Measurements from ENCODE around the gene BTN2A1. TPM values are rescaled to one million over a fixed set of nuclear protein-coding genes. Genes with fewer than 3 reads are reported as not detected.
A peak's percentile ranks its signal among the peaks of the same experiment; 100 is the strongest.
"Not testable (repeated sequence)": the region's sequence is repeated elsewhere in the genome, so short reads cannot be mapped to it uniquely, and the experiment has no call there.

BTN2A1 gene
- total RNA-seq, 1 donor from 2014 or later = 14.6 TPM

DNA sequence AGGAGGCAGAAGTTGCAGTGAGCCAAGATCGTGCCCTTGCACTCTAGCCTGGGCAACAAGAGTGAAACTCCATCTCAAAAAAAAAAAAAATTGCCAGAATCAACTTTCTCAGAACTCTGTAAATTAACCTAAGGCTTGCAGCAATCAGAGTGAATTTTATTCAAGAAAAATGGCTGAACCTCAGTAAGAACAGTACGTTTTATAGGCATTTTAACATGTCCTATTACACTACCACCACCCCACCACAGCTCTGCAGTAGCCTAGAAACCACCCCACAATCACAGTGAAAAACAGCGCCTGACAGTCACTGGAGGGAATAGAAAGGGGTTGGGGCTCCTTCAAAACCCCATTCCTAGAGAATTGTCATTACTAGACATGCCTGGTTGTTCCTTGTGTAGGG lies 26.0 kb downstream of the BTN2A1 start:
- ATAC-seq (no peak), DNase-seq (no peak)
- intact Hi-C loops (cut with micrococcal nuclease) = no loop called here

DNA sequence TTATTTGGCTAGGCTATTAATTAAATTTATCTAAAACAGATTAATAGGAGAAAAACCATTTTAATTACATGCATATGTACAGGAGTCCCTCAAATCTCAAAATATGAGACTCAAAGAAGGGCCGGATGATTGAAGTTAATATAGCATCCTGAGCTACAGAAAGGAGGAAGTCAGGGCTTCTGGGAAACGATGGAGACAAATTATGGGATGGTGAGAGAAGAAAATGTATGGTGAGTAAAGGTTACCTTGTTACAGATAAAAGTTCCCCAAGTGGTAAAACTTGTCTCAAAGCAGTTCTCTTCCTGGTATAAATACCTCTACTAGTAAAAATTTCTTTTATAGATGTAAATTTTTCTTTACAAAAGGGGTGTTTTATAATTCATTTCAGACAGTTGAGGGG lies 26.4 kb downstream of the BTN2A1 start:
- DNase-seq (no peak), ATAC-seq (no peak)
- intact Hi-C loops (cut with micrococcal nuclease) = no loop called here

DNA sequence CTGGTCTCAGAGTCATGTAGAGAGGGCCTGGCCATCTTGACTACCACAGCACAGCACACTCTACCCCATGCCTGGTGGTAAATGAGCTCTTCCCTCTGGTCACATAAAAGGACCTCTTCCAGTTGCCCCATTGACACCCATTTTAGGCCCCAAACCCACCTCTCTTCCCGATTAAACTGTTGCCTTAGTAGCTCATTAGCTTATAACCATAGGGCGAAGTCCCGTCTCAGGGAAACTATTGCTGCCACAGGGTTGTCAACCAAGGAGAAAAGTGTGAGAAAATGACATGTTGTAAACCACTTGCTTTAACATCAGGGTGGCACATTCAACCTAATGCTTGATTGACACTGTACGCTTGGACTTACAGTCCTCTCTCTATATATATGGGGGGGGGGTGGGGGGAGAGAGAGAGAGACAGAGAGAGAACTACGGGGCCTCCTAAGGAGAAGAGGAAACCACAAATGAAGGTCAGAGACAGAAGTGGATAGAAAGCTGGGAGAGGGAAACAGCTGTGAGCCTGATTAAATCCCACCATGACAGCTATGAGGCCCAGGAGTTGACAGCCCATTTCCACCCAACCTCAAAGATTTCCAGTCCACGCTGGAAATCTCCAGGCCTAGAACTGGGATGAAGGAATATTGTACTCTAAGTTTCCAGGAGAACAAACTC lies 27.5 kb downstream of the BTN2A1 start:
- no peak for DNase-seq
- no peak for ATAC-seq
- intact Hi-C loops (cut with micrococcal nuclease) = no loop called here

DNA sequence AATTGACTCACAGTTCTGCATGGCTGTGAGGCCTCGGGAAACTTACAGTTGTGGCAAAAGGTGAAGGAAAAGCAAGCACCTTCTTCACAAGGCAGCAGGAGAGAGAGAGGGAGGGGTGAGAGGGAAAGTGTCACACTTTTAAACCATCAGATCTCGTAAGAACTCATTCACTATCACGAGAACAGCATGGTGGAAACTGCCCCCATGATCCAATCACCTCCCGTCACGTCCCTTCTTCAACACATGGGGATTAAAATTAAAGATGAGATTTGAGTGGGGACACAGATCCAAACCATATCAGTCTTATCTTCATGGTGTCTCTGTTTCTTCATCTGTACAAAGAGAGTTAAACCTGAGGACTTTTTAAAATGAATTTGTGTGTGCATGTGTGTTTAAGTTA lies 28.6 kb downstream of the BTN2A1 start:
- DNase-seq (no peak), ATAC-seq (no peak)
- intact Hi-C loops (cut with micrococcal nuclease) = no loop called here

DNA sequence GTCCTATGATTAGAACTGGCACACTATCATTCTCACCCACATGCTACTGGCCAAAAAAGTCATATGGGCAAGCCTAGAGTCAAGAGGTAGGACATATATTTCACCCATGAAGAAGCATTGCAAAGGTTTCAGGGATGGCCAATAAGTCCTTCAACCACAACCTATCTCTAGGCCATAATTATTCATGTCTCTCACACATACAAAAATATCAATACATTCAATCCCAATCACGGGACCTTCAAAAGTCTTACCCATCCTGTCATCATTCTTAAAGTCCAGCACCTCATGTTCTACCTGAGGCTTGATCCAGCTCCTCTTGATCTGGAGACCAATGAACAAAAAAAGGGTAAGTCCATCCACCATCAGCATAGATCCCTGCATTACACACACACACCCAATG lies 29.7 kb downstream of the BTN2A1 start:
- no peak for ATAC-seq
- intact Hi-C loops (cut with micrococcal nuclease) = no loop called here

DNA sequence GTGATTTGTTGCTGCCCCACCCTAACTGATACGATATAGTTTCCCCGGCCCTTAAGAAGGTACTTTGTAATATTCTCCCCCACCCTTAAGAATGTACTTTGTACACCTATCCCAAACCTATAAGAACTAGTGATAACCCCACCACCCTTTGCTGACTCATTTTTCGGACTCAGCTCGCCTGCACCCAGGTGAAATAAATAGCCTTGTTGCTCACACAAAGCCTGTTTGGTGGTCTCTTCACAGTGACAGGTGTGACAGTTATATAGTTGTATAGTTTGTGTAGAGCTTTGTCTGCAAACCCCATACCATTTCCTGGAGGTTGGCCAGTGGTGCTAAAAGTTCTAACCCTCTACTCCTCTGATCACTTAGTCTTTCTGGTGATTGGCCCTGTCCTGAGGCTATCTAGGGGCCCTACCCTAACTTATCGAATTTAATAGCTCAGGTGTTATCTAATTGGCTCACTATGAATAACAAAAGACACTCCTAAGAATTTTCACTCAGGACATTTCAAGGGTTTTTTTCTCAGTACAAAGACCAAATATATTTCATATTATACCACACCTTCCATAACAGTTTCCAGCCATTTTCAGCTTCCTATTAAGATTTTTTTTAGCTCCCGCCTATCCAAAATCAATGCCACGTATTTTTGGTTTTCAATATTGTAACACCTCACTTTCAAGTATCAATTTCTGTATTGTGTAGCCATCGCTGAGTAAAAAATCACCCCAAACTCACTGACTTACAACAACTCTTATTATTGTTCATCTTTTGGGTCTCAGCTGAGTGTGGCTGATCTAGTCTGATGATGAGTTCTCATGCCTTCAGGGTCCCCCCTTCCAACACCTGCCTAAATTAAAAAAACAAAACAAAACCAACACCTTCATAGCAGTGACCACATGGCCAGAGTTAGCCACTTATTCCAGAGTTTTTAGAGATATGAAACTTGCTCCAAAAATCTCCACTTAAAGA lies 32.5 kb downstream of the BTN2A1 start:
- ATAC-seq = no peak
- intact Hi-C loops (cut with micrococcal nuclease) = no loop called here
- no peak for DNase-seq

More for the DNA sequence above, 29.7 kb downstream of the BTN2A1 start:
- DNase-seq = no peak

DNA sequence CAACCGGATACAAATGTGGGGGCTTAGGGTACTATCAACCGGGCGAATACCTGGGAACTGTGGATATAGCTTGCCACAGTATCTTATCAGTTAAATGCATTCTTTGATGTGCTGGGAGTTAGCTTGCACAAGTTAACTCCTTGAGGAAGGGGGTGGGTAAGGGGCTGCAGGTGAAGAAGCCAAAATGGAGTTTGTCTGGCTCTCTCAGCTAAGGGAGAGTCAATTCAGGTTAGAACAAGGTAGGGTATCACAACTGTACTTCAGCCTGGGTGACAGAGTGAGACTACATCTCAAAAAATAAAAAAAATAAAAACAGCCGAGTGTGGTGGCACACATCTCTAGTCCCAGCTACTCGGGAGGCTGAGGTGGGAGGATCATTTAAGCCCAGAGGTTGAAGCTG lies 33.8 kb downstream of the BTN2A1 start:
- intact Hi-C loops (cut with micrococcal nuclease) = no loop called here
- no peak for DNase-seq
- ATAC-seq = no peak

DNA sequence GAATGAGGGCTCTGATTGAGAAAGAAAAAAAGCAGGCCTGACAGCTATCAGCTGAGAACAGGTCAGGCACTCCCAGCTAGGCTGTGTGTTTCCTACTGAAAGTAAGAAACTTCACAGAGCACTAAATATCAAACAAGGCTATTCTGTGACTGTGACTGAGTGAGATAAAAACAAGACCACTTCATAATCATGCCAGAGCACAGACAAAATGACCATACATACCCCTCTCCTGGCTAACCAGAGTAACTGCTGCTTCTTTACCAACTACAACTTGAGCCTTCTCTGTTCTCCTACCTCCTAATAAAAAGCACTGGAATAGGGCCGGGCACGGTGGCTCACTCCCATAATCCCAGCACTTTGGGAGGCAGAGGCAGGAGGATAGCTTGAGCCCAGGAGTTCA lies 35.5 kb downstream of the BTN2A1 start:
- intact Hi-C loops (cut with micrococcal nuclease) = no loop called here
- DNase-seq (no peak), ATAC-seq (no peak)

DNA sequence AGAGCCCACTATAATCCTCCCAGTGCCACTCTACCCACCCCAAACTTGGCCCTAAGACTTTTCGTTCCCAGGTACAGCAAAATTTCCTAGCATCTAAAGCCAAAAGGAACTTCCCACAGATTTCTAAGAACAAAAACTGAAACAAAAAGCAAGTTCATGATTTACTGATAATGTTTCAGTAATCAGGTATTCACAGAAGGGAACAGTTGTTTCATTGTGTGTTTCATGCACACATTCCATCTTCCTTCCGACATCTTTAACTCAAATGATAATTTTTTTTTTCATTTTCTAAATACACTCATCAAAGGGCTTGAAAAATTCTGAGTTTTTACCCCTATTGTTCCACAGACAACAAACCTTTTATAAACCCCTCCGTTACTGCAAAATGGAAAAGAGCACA lies 36.4 kb downstream of the BTN2A1 start:
- intact Hi-C loops (cut with micrococcal nuclease) = no loop called here
- ATAC-seq = no peak
- DNase-seq = no peak

DNA sequence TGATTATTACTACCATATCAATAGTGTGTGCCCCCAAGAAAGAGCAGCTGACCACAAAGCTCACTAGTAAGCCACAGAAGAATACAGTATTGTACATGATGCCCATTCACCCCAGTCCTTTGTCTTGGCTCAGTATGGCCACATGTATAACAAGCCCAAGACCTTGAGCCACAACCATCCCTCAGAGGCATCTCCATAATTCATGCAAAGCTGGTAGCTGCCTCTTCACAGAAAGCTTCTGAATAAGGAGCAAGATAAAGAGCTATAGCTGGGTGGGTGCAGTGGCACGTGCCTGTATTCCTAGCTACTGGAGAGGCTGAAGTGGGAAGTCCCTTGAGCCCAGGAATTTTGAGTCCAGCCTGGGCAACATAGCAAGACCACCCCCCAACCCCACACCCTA lies 37.5 kb downstream of the BTN2A1 start:
- ATAC-seq = no peak
- DNase-seq = no peak
- intact Hi-C loops (cut with micrococcal nuclease) = no loop called here

DNA sequence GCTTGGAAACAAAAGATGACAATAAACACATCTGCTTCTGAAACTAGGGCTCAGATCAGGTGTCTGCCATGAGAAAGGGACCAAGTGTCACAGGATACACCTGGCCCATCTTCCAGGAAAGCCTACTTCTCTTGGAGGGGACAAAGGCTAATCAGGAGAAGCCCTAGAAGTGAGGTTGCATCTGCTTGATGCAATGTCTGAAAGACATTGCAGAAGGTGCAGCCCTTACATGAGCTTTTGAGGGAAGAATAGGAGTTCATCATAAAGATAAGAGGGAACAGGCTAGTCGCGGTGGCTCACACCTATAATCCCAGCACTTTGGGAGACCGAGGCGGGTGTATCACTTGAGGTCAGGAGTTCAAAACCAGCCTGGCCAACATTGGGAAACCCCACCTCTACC lies 39.9 kb downstream of the BTN2A1 start:
- ATAC-seq (no peak), DNase-seq (no peak)
- intact Hi-C loops (cut with micrococcal nuclease) = no loop called here

DNA sequence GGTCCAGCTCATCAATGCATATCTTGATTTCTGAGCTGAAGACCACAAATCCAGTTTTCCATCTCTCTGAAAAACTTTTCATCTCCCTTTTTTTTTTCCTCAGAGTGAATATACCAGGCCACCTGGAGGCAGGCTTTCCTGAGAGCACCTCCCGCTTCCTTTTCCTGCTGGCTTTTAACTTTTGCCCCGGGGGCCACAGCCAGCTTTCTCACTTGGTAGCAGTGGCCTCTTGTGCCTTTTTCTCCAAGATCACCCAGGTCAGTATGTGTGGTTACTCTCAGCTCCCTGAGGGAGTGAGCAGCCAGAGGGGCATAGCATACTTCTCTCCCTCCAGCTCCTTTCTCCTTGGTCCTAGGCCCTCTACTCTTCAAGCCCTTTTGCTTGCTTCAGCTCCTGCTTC lies 42.3 kb downstream of the BTN2A1 start, which contains the start of gene BTN1A1:
Gene BTN1A1, plus strand, starts transcription at position 202 of the 400 bp plus-strand sequence. CDS start 984 bp downstream, outside the sequence.
- intact Hi-C loops (cut with micrococcal nuclease) = no loop called here
- DNase-seq (no peak), ATAC-seq (no peak)

DNA sequence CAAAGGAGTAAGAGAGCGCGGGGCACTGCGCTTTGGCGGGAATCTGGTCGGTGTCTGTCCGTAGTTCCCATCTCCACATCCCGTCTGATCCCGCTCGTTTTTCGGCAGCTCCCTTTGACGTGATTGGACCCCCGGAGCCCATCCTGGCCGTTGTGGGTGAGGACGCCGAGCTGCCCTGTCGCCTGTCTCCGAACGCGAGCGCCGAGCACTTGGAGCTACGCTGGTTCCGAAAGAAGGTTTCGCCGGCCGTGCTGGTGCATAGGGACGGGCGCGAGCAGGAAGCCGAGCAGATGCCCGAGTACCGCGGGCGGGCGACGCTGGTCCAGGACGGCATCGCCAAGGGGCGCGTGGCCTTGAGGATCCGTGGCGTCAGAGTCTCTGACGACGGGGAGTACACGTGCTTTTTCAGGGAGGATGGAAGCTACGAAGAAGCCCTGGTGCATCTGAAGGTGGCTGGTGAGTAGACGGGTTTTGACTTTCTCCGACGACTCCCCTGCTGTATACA lies 43.8 kb downstream of the BTN2A1 start:
- intact Hi-C loops (cut with micrococcal nuclease) = no loop called here
- DNase-seq = peak; percentile 52
- peak; percentile 49 for ATAC-seq

DNA sequence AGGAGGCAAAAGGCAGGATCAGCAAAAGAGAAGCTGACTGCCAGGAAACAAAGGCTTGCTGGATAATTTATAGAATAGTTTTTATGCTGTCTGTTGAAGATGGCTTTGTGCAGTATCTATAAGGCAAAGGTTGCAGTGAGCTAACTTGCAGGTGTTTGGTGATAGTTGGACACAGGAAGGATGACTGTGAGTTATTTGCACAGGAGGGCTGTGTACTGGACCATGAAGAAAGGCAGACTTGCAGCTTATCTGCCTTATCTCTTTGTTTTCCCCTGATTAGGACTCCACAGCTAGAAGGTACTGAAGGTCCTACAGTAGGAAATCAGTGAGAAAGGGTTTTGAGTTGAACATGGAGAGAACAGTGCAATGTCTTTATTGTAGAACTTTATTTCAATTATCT lies 44.4 kb downstream of the BTN2A1 start:
- DNase-seq (no peak), ATAC-seq (no peak)
- intact Hi-C loops (cut with micrococcal nuclease) = no loop called here

DNA sequence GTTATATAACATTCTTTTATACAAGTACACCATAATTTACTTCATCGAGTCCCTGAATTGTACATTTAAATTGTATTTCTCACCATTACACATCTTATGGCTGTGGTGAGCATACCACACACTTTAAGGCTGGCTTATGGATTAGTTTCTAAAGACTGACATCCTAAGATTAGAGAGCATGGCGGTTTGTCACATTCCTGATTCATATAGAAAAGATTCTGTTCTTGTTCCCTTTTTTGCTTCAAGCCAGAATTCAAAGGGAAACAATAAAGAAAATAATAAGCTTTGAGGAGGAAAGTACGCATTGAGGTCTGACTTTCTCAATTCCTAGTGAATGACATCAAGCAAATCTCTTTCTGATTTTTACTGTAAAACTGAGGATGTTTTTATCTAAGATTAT lies 44.9 kb downstream of the BTN2A1 start:
- no peak for DNase-seq
- no peak for ATAC-seq
- intact Hi-C loops (cut with micrococcal nuclease) = no loop called here

DNA sequence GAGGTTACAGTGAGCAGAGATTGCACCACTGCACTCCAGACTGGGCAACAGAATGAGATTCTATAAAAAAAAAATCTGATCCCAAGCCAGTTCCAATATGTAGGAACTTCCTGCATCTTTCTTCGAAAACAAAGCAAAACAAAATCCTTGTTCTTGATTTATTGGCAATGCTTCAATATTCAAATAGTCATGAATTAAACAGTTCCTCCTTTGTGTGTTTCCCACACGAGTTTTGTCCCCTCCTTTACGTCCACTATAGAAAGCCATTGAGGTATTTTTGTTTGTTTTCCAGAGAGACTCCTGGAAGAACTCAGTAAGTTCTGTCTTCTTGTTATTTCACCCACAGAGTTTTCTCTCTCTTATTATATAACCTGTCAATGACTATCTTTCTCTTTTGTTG lies 49.9 kb downstream of the BTN2A1 start:
- DNase-seq (no peak), ATAC-seq (no peak)
- intact Hi-C loops (cut with micrococcal nuclease) = no loop called here

DNA sequence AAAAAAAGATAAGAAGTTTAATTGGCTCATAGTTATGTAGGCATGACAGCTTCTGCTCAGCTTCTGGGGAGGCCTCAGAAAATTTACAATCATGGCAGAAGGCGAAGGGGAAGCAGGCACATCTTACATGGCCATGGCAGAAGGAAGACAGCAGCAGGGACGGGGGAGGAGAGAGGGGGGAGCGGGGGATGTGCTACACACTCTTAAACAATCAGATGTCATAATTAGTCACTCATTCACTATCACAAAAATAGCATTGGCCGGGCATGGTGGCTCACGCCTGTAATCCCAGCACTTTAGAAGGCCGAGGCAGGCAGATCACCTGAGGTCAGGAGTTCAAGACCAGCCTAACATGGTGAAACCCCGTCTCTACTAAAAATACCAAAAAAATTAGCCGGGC lies 53.3 kb downstream of the BTN2A1 start:
- DNase-seq; intact Hi-C loops (cut with micrococcal nuclease); ATAC-seq: not testable (repeated sequence)

DNA sequence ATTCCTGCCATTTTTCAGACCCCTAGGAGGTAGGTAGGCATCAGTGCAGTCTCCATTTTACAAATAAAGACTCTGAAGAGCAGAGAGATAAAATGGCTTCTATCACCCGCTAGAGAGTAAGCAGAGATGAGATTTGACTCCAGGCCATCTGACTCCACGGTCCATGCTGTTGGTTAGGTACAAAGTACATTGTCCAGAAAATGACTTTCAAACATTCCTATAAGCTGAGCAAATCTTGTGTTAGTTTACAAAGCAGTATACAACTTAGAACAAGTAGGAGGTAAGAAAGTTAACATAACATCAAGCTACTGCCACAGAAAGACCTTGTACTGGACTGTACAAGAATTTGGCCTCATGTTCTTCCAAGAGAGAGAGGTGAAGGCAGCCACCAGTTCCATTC lies 57.2 kb downstream of the BTN2A1 start:
- intact Hi-C loops (cut with micrococcal nuclease) = no loop called here
- DNase-seq (no peak), ATAC-seq (no peak)

DNA sequence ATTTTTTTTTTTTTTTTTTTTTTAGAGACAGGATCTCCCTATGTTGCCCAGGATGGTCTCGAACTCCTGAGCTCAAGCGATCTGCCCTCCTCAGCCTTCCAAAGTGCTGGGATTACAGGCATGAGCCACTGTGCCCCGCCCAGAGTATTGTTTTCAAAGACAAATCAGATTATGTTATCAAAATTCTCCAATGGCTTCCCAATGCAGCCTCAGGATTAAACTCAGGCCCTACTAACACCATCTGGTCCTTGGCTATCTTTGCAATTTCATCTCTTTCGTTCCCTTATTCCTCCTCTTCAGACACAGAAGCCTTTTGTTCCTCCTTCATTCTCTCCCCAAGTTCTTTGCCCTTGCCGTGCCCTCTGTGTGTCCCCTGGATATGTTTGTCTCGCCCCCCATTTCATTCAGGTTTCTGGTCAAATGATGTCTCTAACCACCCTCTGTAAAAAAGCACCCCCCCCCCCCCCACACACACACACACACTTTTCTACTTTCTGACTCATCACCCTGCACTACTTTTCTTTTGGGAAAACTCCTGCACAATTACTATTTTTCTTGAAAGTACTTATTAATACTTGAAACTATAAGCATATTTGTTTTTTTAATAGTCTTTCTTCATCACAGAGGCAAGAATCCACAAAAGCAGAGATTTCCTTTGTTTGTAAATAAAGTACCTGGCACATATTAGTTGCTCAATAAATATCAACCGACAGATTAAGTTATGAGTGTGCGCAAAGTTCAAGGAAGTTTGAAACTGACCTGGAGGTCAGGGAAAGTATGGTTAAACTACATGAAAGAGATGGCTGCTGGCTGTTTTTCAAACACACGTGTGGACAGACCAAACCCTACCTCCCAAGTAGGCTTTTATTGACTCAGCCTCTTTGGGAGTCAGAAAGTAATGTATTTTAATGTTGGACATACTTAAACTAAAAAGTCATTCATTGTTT lies 59.0 kb downstream of the BTN2A1 start:
- no peak for DNase-seq
- no peak for ATAC-seq
- intact Hi-C loops (cut with micrococcal nuclease) = no loop called here
